HG03342 (cell line): ENCODE results near the gene LRRC70.

Experiments
- ATAC-seq: cut with Tn5 transposase; IDR thresholded peaks from one replicate; pipeline ENCODE4 v1.9.1; 2021; ENCODE audit warnings: mild to moderate bottlenecking, moderate library complexity; ENCODE audit not compliant: unreplicated experiment

The LRRC70 gene

DNA sequence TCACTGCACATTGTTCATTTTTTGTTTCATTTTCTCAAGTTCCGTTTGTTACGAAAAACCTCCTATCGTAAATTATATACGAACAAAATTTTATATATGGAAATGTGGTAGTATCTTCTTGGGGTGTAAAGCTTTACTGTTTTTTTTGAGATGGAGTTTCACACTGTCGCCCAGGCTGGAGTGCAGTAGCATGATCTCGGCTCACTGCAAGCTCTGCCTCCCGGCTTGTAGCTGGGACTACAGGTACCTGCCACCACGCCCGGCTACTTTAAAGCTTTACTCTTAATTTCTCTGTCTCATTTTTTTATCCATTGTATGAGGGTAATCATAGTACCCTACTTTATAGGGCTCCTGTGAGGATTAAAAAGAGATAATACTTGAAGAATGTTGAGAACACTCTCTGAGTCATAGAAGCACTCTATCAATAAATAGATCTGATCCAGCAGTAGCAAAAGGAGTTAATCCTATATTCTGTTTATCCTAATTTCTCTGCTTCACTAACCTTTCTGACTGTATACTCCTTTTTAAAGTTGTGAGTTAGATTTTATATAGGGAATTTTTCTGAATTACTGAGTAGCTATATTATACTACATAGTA is 5.6 kb upstream of the LRRC70 start:
- ATAC-seq = no peak

DNA sequence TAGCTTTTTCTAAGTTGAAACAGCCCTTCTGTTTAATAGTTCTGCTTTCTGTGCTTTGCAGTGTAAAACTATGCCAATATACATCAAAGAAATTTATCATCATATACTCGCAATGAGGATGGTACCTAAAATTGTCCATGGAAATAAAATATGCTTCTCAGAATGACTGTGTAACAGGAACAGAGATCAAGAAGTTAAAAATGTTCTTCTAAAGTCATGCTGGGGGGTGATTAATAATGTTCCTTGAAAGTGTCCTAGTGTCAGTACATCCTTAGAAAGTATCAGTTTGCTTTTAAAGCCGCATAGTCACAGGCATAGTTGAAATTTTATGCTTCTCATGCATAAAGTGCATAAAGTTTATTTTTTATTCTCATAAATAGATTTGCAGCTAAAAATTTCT is 4.0 kb upstream of the LRRC70 start:
- peak; percentile 49 for ATAC-seq

DNA sequence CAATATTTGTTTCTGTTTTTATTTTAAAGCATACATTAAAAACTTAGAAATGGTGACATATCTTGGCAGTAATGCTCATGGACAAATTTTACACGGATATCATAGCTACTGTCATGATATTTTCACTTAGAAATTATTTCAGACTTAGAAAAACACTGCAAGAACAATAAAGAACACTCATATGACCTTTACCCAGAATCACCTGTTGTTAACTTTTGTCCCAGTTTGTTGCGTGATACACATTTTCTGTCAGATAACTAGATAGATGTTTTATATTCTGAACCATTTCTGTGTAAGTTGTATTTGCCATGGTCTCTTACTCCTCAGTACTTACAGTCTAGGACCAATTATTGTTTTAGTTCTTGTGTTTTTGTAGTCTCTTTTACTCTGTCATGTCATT is 3.6 kb upstream of the LRRC70 start:
- no peak for ATAC-seq

DNA sequence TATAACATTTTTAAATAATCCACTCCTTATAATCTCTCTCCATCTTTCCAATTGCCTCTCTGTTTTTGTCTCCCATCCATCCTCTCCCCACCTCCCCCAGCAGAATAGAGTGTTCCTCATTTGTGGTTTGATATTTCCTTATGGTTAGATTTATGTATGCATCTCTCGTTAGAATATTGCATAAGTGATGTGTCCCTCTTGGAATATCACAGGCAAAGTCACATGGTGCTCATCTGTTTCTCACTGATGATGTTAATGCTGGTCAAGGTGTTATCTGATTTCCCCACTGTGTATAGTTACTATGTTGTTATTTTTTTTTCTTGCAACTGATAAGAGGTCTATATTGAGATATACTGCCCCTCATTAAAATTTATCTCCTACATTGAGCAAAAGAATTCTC is 3.1 kb upstream of the LRRC70 start:
- ATAC-seq = no peak

DNA sequence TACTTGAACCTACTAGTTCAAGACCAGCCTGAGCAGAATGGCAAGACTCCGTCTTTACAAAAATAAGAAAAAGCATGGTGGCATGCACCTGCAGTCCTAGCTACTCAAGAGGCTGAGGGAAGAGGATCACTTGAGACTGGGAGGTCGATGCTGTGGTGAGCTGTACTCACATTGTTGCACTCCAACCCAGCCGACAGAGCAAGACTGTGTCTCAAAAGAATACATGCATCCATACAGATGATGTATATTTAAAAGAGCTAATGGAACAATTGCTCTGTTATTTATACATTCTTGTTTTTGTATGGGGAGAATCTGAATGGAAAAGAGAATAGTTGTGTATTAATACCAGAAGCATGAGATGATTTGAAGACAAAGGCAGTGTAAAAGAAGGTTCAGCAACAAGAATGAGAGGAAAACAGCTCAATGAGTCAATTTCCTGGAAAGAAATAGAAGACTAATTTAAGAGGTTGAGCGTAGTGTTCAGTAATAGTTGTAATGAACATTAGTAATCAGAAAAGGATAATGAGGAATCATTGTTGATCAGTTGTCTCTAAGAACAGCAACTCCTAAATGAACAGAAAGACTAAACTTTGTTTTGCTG is 1.9 kb upstream of the LRRC70 start:
- ATAC-seq = no peak

DNA sequence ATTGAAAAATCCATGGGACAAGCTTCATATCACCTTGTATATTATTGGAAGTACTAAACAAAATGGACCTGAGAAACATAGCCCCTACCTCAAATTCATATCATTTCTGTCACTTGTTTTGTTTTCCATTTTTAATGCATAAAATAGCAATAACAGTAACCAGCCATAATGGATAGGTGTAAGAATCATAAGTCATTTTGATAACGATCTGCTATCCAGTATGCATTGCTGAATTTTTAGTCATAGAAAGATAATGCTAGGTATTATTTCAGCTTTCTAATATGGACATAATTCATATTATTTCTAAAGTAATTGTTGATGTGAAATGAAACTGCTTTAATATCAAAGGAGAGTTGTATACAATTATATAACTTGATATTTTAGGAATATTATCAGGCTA is 1.1 kb upstream of the LRRC70 start:
- no peak for ATAC-seq

DNA sequence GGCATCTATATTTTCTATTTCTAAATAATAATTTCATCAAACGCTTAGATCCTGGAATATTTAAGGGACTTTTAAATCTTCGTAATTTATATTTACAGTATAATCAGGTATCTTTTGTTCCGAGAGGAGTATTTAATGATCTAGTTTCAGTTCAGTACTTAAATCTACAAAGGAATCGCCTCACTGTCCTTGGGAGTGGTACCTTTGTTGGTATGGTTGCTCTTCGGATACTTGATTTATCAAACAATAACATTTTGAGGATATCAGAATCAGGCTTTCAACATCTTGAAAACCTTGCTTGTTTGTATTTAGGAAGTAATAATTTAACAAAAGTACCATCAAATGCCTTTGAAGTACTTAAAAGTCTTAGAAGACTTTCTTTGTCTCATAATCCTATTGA is 1.1 kb downstream of the LRRC70 start:
- no peak for ATAC-seq

DNA sequence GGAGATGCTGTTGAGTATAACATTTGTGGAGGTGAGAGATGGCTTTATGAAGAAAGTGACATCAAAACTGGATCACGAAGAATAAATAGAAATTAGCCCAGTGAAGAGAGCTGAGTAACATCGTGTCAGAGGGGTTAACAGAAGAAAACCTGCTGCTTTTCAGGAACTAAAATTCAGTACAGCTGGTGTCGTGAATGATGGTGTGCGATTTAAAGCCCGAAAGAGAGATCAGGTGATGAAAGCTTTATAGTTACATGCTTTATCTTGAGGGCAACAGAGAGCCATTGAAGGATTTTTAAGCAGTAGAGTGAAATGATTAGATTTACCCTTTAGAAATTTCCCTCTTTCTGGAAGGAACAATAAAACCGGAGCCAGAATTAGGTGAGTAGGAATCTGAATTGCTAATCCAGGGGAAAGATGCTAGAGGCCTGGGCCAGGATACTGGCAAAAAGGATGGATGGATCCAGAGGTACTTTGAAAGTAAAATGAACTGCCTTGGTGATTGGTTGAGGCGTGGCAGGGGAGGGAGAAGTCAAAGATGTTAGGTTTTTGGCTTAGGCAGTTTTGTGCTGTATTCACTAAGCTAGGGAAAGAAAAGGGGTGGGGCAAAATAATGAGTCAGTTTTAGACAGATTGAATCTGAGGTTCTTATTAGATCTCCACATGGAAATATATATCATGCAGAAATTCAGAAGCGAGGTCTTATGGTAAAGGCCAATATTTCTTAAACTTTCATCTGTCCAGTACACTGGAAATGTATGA is 3.4 kb downstream of the LRRC70 start:
- no peak for ATAC-seq

DNA sequence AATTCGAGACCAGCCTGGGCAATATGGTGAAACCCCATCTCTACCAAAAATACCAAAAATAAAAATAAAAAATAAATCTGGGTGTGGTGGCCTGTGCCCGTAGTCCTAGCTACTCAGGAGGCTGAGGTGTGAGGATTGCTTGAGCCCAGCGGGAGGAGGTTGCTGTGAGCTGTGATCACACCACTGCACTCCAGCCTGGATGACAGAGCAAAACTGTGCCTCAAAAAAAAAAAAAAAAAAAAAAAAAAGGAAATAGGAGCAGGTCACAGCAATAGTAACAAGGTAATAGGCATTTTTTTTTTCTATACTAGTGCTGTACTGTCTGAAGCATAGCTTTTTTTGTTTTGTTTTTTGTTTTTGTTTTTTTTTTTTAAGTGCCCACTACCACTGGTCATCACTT is 5.8 kb downstream of the LRRC70 start:
- no peak for ATAC-seq

DNA sequence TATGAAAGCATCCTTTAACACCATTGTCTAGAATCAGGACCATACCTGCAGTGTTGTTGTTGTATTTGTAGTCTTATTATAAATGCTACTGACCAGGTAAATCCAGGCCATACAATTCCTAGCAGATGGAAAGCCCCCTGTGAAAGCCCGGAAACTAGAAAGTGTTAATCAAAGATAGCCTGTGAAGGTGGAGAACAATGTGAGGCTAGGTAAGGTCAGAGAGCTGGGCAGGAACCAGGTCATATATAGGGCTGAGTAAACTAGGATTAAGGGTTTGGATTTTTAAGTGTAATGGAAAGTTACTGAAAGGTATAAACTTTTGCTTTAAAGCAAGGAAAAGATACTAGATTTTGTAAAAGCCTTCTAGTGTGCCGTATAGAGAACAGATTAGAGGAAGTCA is 6.7 kb downstream of the LRRC70 start:
- ATAC-seq = no peak

DNA sequence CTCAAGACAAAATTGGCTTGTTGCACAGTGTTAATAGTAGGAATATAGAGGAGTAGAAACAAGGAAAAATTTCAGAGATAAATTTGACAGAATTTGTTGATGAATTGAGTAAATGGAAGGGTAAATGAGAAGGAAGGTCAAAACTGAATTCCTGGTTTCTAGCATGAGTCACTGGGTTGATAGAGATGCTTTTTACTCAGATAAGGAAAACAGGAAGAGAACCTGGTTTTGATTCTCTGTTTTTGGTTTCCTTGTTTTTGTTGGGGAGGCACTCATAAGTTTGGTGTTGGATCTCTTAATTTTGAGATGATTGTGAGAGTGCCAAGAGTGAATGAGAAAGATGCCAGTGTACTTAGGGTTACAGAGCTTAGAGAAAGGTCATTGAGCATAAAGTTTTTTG is 7.1 kb downstream of the LRRC70 start:
- ATAC-seq = no peak

DNA sequence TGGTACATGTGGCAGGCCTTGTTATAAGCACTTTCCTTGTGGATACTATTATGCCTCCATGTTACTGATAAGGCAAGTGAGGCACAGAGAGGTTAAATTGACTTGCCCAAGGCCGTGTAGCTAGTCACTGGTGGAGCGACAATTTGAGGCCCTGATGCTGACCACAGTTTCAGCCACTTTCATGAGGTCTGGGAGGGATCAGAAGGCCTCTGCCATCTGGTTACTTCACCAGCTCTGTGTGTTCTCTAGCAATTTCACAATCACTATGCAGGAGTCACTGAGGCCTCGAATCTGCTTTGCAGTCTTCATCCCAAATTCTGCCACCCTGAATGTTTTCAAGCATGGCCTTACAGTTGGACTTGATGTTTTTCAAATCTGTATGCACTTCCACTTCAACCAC is 9.1 kb downstream of the LRRC70 start:
- no peak for ATAC-seq

DNA sequence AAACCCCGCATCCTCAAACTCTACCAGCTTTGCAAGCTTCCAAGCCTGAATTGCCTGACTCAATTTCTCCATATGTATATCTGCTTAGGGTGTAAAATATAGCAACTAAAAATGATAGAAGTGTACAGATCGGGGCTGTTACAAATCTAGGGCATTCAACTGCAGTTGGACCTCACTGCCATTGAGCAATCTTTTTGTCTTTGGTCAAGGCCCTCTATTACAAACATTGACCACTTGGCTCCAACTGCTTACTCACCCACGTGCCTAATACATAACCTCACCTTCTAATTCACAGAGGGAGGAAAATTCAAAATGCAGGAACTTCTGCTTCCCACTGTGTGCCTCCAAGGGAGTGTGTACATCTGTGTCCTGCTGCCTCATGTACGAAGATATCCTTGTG is 10.0 kb downstream of the LRRC70 start:
- no peak for ATAC-seq

DNA sequence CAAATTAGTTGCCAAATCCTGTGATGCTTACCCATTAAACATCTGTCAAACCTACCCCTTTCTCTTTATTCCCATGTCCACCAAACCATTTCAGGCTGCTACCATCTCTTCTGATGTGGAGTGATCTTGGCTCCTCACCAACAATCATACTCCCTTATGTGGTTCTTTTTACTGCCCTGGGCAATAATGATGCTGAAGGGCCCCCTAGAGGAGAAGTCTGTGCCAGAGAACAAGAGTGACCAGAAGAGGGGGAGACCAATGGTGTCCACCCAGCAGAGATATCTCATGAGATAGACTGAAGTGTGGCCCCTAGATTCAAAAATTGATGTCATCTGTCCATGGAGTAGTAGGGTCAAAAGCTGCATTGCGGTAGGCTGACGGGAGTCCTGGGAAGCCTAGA is 10.9 kb downstream of the LRRC70 start:
- ATAC-seq = no peak

DNA sequence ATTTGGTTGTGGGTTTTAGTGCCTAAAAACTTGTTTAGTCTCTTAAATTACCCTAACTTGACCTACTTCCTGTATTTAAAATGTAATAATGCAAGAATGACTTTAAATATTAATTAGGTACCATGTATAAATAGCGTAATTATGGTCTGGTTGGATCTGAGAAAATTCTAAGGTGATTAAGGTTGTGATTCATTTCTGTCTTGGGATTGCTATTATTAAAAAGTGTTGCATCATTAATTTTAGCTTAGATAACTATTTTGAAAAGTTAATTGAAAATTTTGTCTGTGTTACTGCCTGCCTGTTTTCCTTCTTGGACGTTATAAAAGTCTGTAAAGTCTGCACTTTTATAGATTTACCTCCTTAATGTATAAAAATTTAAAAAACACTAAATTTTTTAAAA is 11.8 kb downstream of the LRRC70 start:
- ATAC-seq = no peak

DNA sequence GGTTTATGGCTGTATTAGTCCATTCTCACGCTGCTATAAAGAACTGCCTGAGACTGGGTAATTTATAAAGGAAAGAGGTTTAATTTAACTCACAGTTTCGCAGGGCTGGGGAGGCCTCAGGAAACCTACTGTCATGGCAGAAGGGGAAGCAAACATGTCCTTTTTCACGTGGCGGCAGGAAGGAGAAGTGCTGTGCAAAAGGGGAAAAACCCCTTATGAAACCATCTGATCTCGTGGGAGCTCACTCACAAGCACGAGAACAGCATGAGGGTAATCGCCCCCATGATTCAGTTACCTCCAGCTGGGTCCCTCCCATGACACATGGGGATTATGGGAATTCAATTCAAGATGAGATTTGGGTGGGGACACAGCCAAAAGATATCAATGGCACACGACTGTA is 13.9 kb downstream of the LRRC70 start:
- no peak for ATAC-seq

DNA sequence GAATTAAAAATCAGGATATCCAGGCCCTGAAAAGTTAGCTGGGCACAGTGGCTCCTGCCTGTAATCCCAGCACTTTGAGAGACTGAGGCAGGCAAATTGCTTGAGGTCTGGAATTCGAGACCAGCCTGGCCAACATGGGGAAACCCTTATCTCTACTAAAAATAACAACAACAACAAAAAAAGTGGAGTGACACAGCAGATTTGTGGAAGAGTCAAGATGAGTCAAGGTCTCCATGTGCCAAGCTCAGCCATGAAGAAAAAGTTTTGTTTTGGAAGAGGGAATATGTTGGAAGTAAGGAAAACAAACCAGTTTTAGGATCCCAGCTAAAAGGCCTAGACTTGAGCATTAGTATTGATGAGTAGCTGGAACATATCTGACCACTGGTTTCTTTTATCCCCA is 14.7 kb downstream of the LRRC70 start:
- no peak for ATAC-seq

DNA sequence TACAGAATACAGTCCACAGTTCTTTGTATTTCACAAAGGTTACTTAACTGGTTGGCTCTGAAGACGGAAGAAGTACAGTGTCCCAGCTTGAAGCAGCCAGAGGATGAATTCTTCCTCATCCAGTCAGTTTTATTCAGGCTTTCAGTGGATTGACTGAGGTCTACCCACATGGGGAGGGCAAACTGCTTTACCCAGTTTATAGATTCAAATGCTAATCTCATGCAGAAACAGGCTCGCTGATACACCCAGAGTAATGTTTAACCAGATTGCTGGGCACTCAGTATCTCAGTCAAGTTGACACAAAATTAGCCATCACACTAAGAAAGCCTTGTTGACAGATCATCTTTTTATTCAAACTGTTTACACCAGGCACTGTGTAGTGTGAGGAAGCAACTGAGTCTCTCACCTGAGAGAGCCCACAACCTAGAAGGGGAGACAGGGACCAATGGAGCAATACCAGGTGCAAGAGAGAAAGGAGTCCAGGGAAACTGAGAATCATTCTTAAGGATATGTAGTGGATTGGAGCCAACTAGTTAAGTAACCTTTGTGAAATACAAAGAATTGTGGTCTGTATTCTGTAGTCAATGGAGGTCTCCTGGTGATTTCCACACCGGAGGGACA is 15.9 kb downstream of the LRRC70 start:
- ATAC-seq = no peak

DNA sequence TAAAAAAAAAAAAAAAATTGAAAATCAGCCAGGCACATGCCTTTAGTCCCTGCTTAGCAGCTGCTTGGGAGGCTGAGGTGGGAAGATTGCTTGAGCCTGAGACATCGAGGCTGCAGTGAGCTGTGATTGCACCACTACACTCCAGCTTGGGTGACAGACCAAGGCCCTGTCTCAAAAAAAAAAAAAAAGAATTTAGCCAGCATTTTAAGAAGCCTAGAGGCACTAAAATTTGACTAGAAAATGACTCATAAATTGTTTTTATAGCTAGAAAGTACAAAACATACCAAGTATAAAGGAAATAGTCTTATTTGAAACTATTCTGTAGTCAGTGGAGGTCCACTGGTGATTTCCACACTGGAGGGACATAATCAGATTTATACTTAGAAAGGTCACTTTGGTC is 17.5 kb downstream of the LRRC70 start:
- no peak for ATAC-seq

DNA sequence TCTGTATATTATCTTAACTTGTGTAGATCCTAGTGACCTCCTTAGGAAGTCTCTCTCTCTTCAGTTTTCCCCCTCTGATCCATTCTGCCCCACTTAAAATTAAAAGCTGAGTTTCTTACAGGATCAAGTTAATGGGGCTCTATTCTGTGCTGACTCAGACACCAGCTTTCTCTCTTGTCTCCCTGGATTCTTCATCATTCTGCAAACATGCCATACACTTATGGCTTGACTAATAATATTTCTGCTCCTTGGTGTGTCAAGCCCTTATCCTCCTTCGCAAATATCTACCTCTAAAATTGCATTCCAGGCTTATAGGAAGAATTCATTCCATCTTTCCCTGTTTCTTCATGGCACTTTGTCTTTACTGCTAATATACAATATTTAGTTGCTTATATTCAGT is 18.1 kb downstream of the LRRC70 start:
- ATAC-seq = no peak

DNA sequence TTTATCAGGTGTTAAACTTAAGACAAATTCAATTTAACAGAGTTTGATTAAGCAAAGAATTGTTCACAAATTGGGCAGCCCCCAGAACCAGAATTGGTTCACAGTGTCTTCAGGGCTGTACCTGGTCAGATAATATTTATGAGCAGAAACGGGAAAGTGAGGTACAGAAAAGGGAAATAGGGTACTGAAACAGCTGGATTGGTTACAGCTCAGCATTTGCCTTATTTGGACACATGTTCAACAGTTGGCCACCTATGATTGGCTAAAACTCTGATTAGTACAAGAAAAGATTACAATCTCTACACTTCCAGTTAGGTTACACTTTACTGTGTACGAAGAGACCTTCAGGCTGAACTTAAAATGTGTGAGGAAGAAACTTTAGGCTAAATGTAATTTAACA is 18.7 kb downstream of the LRRC70 start:
- ATAC-seq = no peak

DNA sequence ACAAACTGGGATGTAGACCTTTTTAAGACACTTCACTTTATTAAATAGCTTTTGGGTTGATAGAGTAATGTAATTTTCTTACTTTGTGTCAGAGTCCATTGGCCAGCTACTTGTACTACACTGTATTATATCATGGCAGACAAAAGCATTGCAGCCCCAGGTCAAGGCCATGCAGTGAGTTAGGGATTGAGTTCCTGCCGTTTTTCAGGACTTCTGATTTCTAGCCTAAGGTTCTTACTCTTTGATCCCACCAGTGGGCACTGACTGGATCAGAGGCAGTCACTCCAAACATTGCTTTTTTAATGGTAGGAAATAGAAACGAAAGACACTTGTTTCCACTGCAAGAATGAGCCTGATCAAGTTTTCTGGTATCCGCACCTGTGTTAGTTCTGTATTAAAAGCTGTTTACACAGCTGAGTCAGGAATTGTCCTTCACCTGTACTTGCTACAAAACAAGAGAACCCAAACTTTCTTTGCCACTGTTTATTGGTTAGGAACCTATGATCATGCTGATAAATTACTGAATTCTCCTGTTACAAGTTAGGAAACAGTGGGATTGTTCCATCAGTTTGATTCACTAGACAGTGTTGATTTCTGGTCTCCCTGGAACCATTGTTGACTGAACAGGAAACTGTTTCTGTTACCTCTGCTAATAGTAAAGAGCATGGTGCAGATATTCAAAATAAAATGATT is 22.1 kb downstream of the LRRC70 start:
- no peak for ATAC-seq
